CD4-positive, CD25-positive, alpha-beta regulatory T cell (primary cell): ENCODE data around the gene SYTL2. TPM values are rescaled to one million over a fixed set of nuclear protein-coding genes. Genes with fewer than 3 reads are reported as not detected.
A peak's percentile ranks its signal among the peaks of the same experiment; 100 is the strongest.
"Not testable (repeated sequence)": the region's sequence is repeated elsewhere in the genome, so short reads cannot be mapped to it uniquely, and the experiment has no call there.

Experiments used
- ATAC-seq, 2 donors: fragments of 150-1000 bp; cut with Tn5 transposase; one replicate each; pipeline ENCODE4 v1.10.0; 2021; ENCODE audit warnings: low read depth in 2 of 2, moderate number of reproducible peaks in 2 of 2, moderate library complexity in 1 of 2
- DNase-seq, 3 donors: peaks; one replicate each; pipeline versions ENCODE4 v3.0.0 to v3.0.0-alpha.2; 2012 to 2022; ENCODE audit warnings: mixed read lengths in 1 of 3
- H3K27ac ChIP-seq: one replicate; pipeline ENCODE4 v1.7.0; 2013; ENCODE audit warnings: mild to moderate bottlenecking, low read length; ENCODE audit not compliant: insufficient read depth, poor library complexity, severe bottlenecking
- H3K27me3 ChIP-seq: one replicate; pipeline ENCODE4 v1.7.0; 2013; ENCODE audit warnings: low read length; ENCODE audit not compliant: control insufficient read depth, insufficient read depth
- H3K36me3 ChIP-seq: one replicate; pipeline ENCODE4 v1.7.0; 2013; ENCODE audit warnings: mild to moderate bottlenecking, low read length, moderate library complexity; ENCODE audit not compliant: control insufficient read depth, insufficient read depth
- H3K4me1 ChIP-seq: 2 replicates; pipeline ENCODE4 v1.7.0; 2013; ENCODE audit warnings: mild to moderate bottlenecking, low read length; ENCODE audit not compliant: insufficient read depth, control insufficient read depth, poor library complexity, severe bottlenecking
- H3K4me3 ChIP-seq: one replicate; pipeline ENCODE4 v1.7.0; 2013; ENCODE audit warnings: low read depth, mild to moderate bottlenecking, low read length, moderate library complexity
- H3K9me3 ChIP-seq, 2 experiments: 1 replicate in 1 of 2; 2 replicates in 1 of 2; pipeline ENCODE4 v1.7.0; 2013; ENCODE audit warnings: low read length in 2 of 2, mild to moderate bottlenecking in 1 of 2, moderate library complexity in 1 of 2; ENCODE audit not compliant: control insufficient read depth in 2 of 2
- H3K27ac Mint-ChIP-seq, 3 donors: one replicate each; pipeline ENCODE4 v1.8.0; 2020 to 2022; ENCODE audit warnings: mild to moderate bottlenecking in 3 of 3, mixed read lengths in 3 of 3, moderate library complexity in 2 of 3
- H3K27me3 Mint-ChIP-seq: one replicate; pipeline ENCODE4 v1.8.0; 2022; ENCODE audit warnings: mild to moderate bottlenecking, mixed read lengths
- H3K36me3 Mint-ChIP-seq: one replicate; pipeline ENCODE4 v1.8.0; 2020; ENCODE audit warnings: mixed read lengths
- H3K4me1 Mint-ChIP-seq, 4 donors: one replicate each; pipeline ENCODE4 v1.8.0; 2020 to 2022; ENCODE audit warnings: mixed read lengths in 4 of 4, mild to moderate bottlenecking in 1 of 4
- H3K4me3 Mint-ChIP-seq, 4 donors: one replicate each; pipeline ENCODE4 v1.8.0; 2020 to 2022; ENCODE audit warnings: mild to moderate bottlenecking in 4 of 4, mixed read lengths in 4 of 4, moderate library complexity in 3 of 4
- H3K9me3 Mint-ChIP-seq, 7 donors: one replicate each; pipeline ENCODE4 v1.8.0; 2020 to 2022; ENCODE audit warnings: mixed read lengths in 7 of 7, mild to moderate bottlenecking in 3 of 7, moderate library complexity in 2 of 7
- polyA plus RNA-seq, 4 donors: library from polyadenylated mRNA; unstranded; fragments of 300-500 nt; fragmentation: Illumina TruSeq; gene quantifications; one replicate each; pipeline ENCODE4 v1.2.3, GENCODE V29; 2021
- total RNA-seq: library from RNA; stranded (reverse); gene quantifications from one replicate; pipeline ENCODE4 v1.2.3, GENCODE V29; 2022

The SYTL2 gene
- total and polyA plus RNA-seq, 5 donors from 2014 or later, result 4.5 to 40.0 (median 5.6) TPM

GRCh38 chr11:85840932-85841331 is 30.0 kb upstream of the SYTL2 start:
- H3K4me1 ChIP-seq, H3K36me3 Mint-ChIP-seq, H3K27ac ChIP-seq, H3K4me3 ChIP-seq, H3K4me1 Mint-ChIP-seq, H3K4me3 Mint-ChIP-seq, ATAC-seq, H3K27ac Mint-ChIP-seq, H3K27me3 ChIP-seq, H3K9me3 Mint-ChIP-seq, H3K36me3 ChIP-seq, H3K9me3 ChIP-seq, DNase-seq: not testable (repeated sequence)
- peaks cover 11% of the 10 kb centered on the region for H3K27me3 Mint-ChIP-seq

- no peak overlapping the region for H3K27ac Mint-ChIP-seq
- no peaks in the 10 kb centered on the region for H3K36me3 Mint-ChIP-seq
- ATAC-seq (no peak), DNase-seq (no peak)
- H3K4me1 Mint-ChIP-seq, result no peaks in the 10 kb centered on the region
- H3K27ac ChIP-seq, result no peak overlapping the region
- H3K9me3 Mint-ChIP-seq, result peaks cover 0 to 10% (median 2%) of the 10 kb centered on the region in 7 donors
- no peaks in the 10 kb centered on the region for H3K36me3 ChIP-seq
- no peaks in the 10 kb centered on the region for H3K4me1 ChIP-seq
- peaks cover 13% of the 10 kb centered on the region for H3K27me3 Mint-ChIP-seq
- no peak overlapping the region for H3K4me3 Mint-ChIP-seq
- H3K9me3 ChIP-seq, result peaks cover 6 to 7% of the 10 kb centered on the region in 2 experiments
- H3K27me3 ChIP-seq, result peaks cover 3% of the 10 kb centered on the region
- H3K4me3 ChIP-seq, result no peak overlapping the region
Observed at GRCh38 chr11:85835729-85836128, 24.8 kb upstream of the SYTL2 start.

GRCh38 chr11:85835263-85835662 is 24.3 kb upstream of the SYTL2 start:
- Histone ChIP-seq H3K4me1 (no peaks in the 10 kb centered on the region), H3K27me3 (peaks cover 3% of the 10 kb centered on the region), H3K9me3 (peaks cover 6 to 7% of the 10 kb centered on the region in 2 experiments), H3K36me3 (no peaks in the 10 kb centered on the region), H3K4me3 (no peak overlapping the region), H3K27ac (no peak overlapping the region)
- Mint-ChIP-seq H3K36me3 (no peaks in the 10 kb centered on the region), H3K9me3 (peaks cover 0 to 10% (median 2%) of the 10 kb centered on the region in 7 donors), H3K27ac (no peak overlapping the region), H3K4me1 (no peaks in the 10 kb centered on the region), H3K27me3 (peaks cover 8% of the 10 kb centered on the region), H3K4me3 (no peak overlapping the region)
- ATAC-seq, result no peak
- no peak for DNase-seq

- Histone ChIP-seq H3K4me3 (no peak overlapping the region), H3K36me3 (no peaks in the 10 kb centered on the region), H3K4me1 (peaks cover 15% of the 10 kb centered on the region), H3K27ac (no peak overlapping the region), H3K27me3 (peaks cover 3% of the 10 kb centered on the region), H3K9me3 (peaks cover 6 to 7% of the 10 kb centered on the region in 2 experiments)
- DNase-seq (no peak), ATAC-seq (no peak)
- Mint-ChIP-seq H3K36me3 (no peaks in the 10 kb centered on the region), H3K27me3 (peaks cover 8% of the 10 kb centered on the region), H3K4me1 (peaks cover 4 to 23% (median 14%) of the 10 kb centered on the region in 4 donors), H3K4me3 (no peak overlapping the region), H3K9me3 (peaks cover 0 to 8% (median under 1%) of the 10 kb centered on the region in 7 donors), H3K27ac (no peak overlapping the region)
Observed at GRCh38 chr11:85831050-85831449, 20.1 kb upstream of the SYTL2 start.

GRCh38 chr11:85829172-85829571 is 18.2 kb upstream of the SYTL2 start:
- no peaks in the 10 kb centered on the region for H3K27me3 ChIP-seq
- H3K4me1 ChIP-seq, result peaks cover 23% of the 10 kb centered on the region
- no peak overlapping the region for H3K27ac Mint-ChIP-seq
- no peak overlapping the region for H3K27ac ChIP-seq
- H3K9me3 Mint-ChIP-seq, result no peaks in the 10 kb centered on the region
- H3K4me1 Mint-ChIP-seq, result peaks cover 5 to 36% (median 23%) of the 10 kb centered on the region in 4 donors
- no peak overlapping the region for H3K4me3 Mint-ChIP-seq
- DNase-seq (no peak), ATAC-seq (no peak)
- H3K4me3 ChIP-seq, result no peak overlapping the region
- no peaks in the 10 kb centered on the region for H3K36me3 ChIP-seq
- H3K9me3 ChIP-seq, result no peaks in the 10 kb centered on the region
- no peaks in the 10 kb centered on the region for H3K27me3 Mint-ChIP-seq
- H3K36me3 Mint-ChIP-seq, result no peaks in the 10 kb centered on the region

GRCh38 chr11:85828640-85828978 is 17.7 kb upstream of the SYTL2 start:
- Histone ChIP-seq H3K9me3 (no peaks in the 10 kb centered on the region), H3K36me3 (no peaks in the 10 kb centered on the region), H3K27me3 (no peaks in the 10 kb centered on the region), H3K4me3 (no peak overlapping the region), H3K4me1 (peaks cover 29% of the 10 kb centered on the region), H3K27ac (no peak overlapping the region)
- DNase-seq, result no peak
- peak overlapping the region in 1 of 3 donors; percentile 37 for H3K27ac Mint-ChIP-seq
- ATAC-seq, result no peak
- peaks cover 11 to 41% (median 29%) of the 10 kb centered on the region in 4 donors for H3K4me1 Mint-ChIP-seq
- no peaks in the 10 kb centered on the region for H3K27me3 Mint-ChIP-seq
- H3K36me3 Mint-ChIP-seq, result no peaks in the 10 kb centered on the region
- no peaks in the 10 kb centered on the region for H3K9me3 Mint-ChIP-seq
- H3K4me3 Mint-ChIP-seq, result no peak overlapping the region

- no peaks in the 10 kb centered on the region for H3K27me3 ChIP-seq
- no peak overlapping the region for H3K4me3 ChIP-seq
- H3K36me3 ChIP-seq, result no peaks in the 10 kb centered on the region
- Mint-ChIP-seq H3K9me3 (no peaks in the 10 kb centered on the region), H3K4me1 (peaks cover 13 to 48% (median 33%) of the 10 kb centered on the region in 4 donors), H3K27ac (peak overlapping the region; percentile 68 to 90 (median 72)), H3K27me3 (no peaks in the 10 kb centered on the region), H3K36me3 (no peaks in the 10 kb centered on the region), H3K4me3 (peak overlapping the region in 3 of 4 donors; percentile 39 to 86 (median 47))
- H3K27ac ChIP-seq, result peak overlapping the region; percentile 55
- ATAC-seq (peak; percentile 11 to 26), DNase-seq (peak in 2 of 3 donors; percentile 59 to 64)
- no peaks in the 10 kb centered on the region for H3K9me3 ChIP-seq
- peaks cover 35% of the 10 kb centered on the region for H3K4me1 ChIP-seq
Observed at GRCh38 chr11:85827748-85828639, 17.1 kb upstream of the SYTL2 start.
